Stimulated activated CD8-positive, alpha-beta memory T cell treated with anti-CD3 and anti-CD28 coated beads, Interleukin-15, amount 100 ng/mL, for 48 hours (primary cell): Measurements from ENCODE around the gene PNLIP.

ENCODE experiments used
- DNase-seq, 2 donors: peaks; one replicate each; pipeline ENCODE4 v3.0.0-alpha.2; 2020; ENCODE audit warnings: low read depth in 2 of 2

Gene PNLIP

DNA sequence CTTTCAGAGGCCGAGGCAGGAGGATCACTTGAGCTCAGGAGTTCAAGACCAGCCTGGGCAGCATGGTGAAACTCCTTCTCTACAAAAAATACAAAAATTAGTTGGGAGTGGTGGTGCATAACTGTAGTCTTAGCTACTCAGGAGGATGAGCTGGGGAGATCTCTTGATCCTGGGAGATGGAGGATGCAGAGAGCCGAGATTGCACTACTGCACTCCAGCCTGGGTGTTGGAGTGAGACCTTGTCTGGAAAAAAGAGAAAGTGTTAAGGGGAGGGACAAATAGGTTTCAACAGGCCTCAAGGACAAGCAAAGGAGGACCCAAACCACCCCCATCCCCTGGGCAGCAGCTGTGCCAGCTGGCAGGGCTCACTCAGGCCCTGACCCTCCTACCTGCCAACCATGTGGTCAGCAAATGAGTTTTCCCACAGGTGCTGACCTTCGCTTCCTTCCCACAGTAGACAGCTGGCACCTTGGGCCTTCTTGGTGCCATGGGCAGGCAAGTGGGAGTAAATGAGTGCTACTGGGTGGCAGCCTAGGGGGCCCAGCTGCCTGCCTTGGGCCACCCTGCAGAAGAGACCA is 69.6 kb downstream of the PNLIP start:
- no peak for DNase-seq
